Body of pancreas (tissue), 4 donors: ENCODE results near the gene HOXB4.

ENCODE experiments used
- CTCF ChIP-seq, 7 experiments: fragments of 450-650 bp in 4 of 7; fragments of 200-600 bp in 3 of 7; sonication (generic) in 3 of 7; IDR thresholded peaks; one replicate each; pipeline ENCODE4 v1.5.1; 2016 to 2019; ENCODE audit warnings: antibody characterized with exemption in 7 of 7
- POLR2A ChIP-seq, 3 donors: fragments of 450-650 bp; IDR thresholded peaks; one replicate each; pipeline ENCODE4 v1.6.1; 2016; ENCODE audit warnings: antibody characterized with exemption in 3 of 3, mild to moderate bottlenecking in 2 of 3

GRCh38 chr17:48565925-48566710 is 12.0 kb downstream of the HOXB4 start:
- no peak for TF ChIP-seq CTCF (IDR thresholded peaks at IDR 0.05)
- TF ChIP-seq POLR2A (IDR thresholded peaks at IDR 0.05), result no peak
